Smooth muscle cell (in vitro differentiated cells): ENCODE measurements around the gene PACS1. TPM values are rescaled to one million over a fixed set of nuclear protein-coding genes. Genes with fewer than 3 reads are reported as not detected.

Experiments
- DNase-seq: peaks from one replicate; lab custom pipeline; 2025; ENCODE audit not compliant: unreplicated experiment; lab: John Stamatoyannopoulos, UW
- H2AFZ ChIP-seq: fragments of 200-600 bp; sonication (generic); 2 replicates; pipeline ENCODE4 v1.6.0; 2016; ENCODE audit warnings: antibody characterized with exemption, low read depth, mild to moderate bottlenecking
- H3F3A ChIP-seq: fragments of 200-600 bp; sonication (generic); 2 replicates; pipeline ENCODE4 v1.6.0; 2017; ENCODE audit warnings: antibody characterized with exemption, low read depth
- H3K27ac ChIP-seq: fragments of 200-600 bp; sonication (generic); 2 replicates; pipeline ENCODE4 v1.5.1; 2016; ENCODE audit warnings: low read depth, mild to moderate bottlenecking
- H3K27me3 ChIP-seq: fragments of 200-600 bp; sonication (generic); 2 replicates; pipeline ENCODE4 v1.6.1; 2016; ENCODE audit warnings: low read depth, mild to moderate bottlenecking
- H3K36me3 ChIP-seq: fragments of 200-600 bp; sonication (generic); 2 replicates; pipeline ENCODE4 v1.5.1; 2016; ENCODE audit warnings: low read depth
- H3K4me1 ChIP-seq: fragments of 200-600 bp; sonication (generic); 2 replicates; pipeline ENCODE4 v1.5.1; 2016; ENCODE audit warnings: low read depth
- H3K4me2 ChIP-seq: fragments of 200-600 bp; sonication (generic); 2 replicates; pipeline ENCODE4 v1.6.0; 2016; ENCODE audit warnings: mild to moderate bottlenecking
- H3K4me3 ChIP-seq: fragments of 200-600 bp; sonication (generic); 2 replicates; pipeline ENCODE4 v1.5.1; 2016; ENCODE audit warnings: mild to moderate bottlenecking
- H3K79me2 ChIP-seq: fragments of 200-600 bp; sonication (generic); 2 replicates; pipeline ENCODE4 v1.6.0; 2016; ENCODE audit warnings: low read depth, mild to moderate bottlenecking
- H3K9ac ChIP-seq: fragments of 200-600 bp; sonication (generic); 2 replicates; pipeline ENCODE4 v1.6.0; 2016; ENCODE audit warnings: low read depth
- H3K9me3 ChIP-seq: fragments of 200-600 bp; sonication (generic); replicated peaks from 2 replicates; pipeline ENCODE4 v1.5.1; 2016; ENCODE audit warnings: low read depth
- H4K20me1 ChIP-seq: fragments of 200-600 bp; sonication (generic); 2 replicates; pipeline ENCODE4 v1.6.0; 2016; ENCODE audit warnings: low read depth
- WGBS: methylation state at CpG from one replicate; pipeline ENCODE4 v1.1.7; 2016; ENCODE audit warnings: low lambda C conversion rate; 5-methylcytosine and 5-hydroxymethylcytosine counted together
- polyA plus RNA-seq: library from polyadenylated mRNA; unstranded; fragments of >200 nt; fragmentation: Nextera tagmentation; extraction: Ambion mirVana; gene quantifications from 2 replicates; pipeline ENCODE4 v1.2.1, GENCODE V29; 2016
- total RNA-seq: library from RNA; depleted of rRNA; stranded (reverse); fragments of >200 nt; gene quantifications from 2 replicates; pipeline ENCODE4 v1.2.3, GENCODE V29; 2014
- TF ChIP-seq, protein P1 (sequence below): fragments of 200-600 bp; sonication (generic); IDR thresholded peaks from 2 replicates; pipeline ENCODE4 v1.5.1; 2017; ENCODE audit warnings: borderline replicate concordance, mild to moderate bottlenecking, antibody characterized with exemption; ENCODE audit not compliant: insufficient read depth, poor library complexity, severe bottlenecking

Gene PACS1
- total and polyA plus RNA-seq, 2 experiments from 2014 or later = 87.6 to 140 TPM

DNA sequence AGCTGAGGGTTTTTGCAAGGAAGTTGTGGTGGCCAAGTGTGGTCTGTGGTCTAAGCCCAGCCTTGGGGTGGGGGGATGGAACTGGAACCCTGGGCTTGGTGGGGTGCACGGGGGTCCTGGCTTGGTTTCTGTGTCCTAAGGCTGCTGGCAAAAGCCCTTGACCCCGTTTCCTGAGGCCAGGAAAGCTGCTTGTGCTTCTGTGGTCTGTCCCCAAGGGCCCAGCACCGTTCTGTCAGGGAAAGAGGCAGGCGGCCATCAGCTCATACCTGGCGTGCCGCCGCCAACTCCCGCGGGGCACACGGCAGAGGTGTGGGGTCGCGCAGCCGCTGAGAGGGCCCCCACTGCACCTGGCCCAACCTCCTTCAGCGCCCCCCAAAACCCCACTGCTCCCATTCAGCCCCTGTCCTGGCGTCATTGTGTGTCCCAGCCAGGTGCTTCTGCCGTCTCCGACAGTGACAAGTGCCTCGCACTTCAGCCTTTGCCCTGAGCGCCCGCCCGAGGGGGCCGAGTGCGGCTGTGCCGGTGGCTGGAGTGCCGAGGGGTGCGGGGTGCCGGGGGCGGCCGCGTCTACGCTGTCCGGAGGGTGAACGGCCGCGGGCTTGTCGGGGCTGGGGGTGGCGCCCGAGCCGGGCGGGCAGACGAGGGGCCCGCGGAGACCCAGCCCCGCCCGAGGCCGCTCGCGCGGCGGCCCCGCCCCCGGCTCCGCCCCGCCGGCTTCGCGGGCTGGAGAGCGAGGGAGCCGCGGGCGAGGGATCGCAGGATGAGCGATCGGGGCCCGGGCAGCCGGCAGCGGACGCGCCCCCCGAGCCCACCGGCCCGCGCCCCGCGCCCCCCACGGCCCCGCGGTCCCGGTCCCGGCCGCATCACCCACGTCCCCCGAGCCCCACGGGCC, 207.6 kb downstream of the PACS1 start, which contains the start of gene CNIH2:
TSS of gene CNIH2 (plus strand) at position 705 of the 892 bp plus-strand sequence. CDS start 282 bp downstream, outside the sequence.
- H3K4me1 ChIP-seq = peaks cover 2% of the 10 kb centered on the region
- DNase-seq = no peak

DNA sequence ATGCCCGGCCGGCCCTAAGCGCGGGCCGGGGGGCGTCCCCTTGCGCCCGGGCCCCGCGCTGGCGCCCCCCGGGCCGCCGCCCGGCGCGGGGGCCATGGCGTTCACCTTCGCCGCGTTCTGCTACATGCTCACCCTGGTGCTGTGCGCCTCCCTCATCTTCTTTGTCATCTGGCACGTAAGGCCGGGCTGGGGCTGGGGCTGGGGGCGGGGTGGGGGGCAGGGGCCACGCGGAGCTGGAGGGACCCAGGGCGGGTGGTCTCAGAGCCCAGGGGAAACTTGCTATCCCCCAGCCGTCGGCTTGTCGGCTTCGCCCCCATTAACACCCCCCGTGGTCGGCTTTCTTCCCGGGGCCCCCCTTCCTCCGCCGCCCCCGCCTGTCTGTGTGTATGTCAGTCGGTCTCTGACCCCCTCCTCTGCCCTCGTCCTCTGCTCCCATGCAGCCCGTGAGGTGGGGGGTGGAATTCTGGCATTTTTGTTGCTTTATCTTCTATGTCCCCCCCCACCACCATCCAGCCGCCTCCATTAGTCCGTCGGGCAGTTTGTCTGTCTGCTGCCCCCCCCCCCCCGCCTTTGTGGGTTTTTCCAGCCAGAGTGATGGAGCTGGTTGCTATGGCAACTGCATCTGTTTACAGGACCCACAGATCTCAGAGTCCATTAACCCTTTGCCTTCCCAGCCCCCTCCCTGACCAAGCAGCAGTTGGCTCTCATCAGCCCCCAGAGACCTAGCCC, 208.5 kb downstream of the PACS1 start:
- Histone ChIP-seq H3K79me2 (no peaks in the 10 kb centered on the region), H3K9me3 (no peaks in the 10 kb centered on the region), H3K27ac (no peak overlapping the region), H3K36me3 (peaks cover 3% of the 10 kb centered on the region), H4K20me1 (peaks cover 32% of the 10 kb centered on the region), H3K9ac (no peak overlapping the region), H3K4me1 (peaks cover 4% of the 10 kb centered on the region), H2AFZ (no peak overlapping the region), H3F3A (peaks cover 6% of the 10 kb centered on the region), H3K4me2 (peak overlapping the region; percentile 87), H3K4me3 (peak overlapping the region; percentile 30), H3K27me3 (no peaks in the 10 kb centered on the region)
- WGBS = 4% methylated on average over 4 of the region's 45 CpGs
- TF ChIP-seq, protein P1, sequence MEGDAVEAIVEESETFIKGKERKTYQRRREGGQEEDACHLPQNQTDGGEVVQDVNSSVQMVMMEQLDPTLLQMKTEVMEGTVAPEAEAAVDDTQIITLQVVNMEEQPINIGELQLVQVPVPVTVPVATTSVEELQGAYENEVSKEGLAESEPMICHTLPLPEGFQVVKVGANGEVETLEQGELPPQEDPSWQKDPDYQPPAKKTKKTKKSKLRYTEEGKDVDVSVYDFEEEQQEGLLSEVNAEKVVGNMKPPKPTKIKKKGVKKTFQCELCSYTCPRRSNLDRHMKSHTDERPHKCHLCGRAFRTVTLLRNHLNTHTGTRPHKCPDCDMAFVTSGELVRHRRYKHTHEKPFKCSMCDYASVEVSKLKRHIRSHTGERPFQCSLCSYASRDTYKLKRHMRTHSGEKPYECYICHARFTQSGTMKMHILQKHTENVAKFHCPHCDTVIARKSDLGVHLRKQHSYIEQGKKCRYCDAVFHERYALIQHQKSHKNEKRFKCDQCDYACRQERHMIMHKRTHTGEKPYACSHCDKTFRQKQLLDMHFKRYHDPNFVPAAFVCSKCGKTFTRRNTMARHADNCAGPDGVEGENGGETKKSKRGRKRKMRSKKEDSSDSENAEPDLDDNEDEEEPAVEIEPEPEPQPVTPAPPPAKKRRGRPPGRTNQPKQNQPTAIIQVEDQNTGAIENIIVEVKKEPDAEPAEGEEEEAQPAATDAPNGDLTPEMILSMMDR = no peak
- no peak for DNase-seq

More for the DNA sequence above, 207.6 kb downstream of the PACS1 start, which contains the start of gene CNIH2:
- Histone ChIP-seq H3K9me3 (no peaks in the 10 kb centered on the region), H3K79me2 (no peaks in the 10 kb centered on the region), H3K4me3 (peak within 1 kb of the TSS; percentile 47), H3K27ac (no peak within 1 kb of the TSS), H2AFZ (no peak within 1 kb of the TSS), H3K4me2 (peak within 1 kb of the TSS; percentile 87), H3F3A (peaks cover 6% of the 10 kb centered on the region), H4K20me1 (peaks cover 29% of the 10 kb centered on the region), H3K27me3 (no peaks in the 10 kb centered on the region), H3K36me3 (peaks cover 3% of the 10 kb centered on the region), H3K9ac (no peak within 1 kb of the TSS)
- TF ChIP-seq, protein P1 = no peak
- 13% methylated on average over 23 of the region's 84 CpGs for WGBS

DNA sequence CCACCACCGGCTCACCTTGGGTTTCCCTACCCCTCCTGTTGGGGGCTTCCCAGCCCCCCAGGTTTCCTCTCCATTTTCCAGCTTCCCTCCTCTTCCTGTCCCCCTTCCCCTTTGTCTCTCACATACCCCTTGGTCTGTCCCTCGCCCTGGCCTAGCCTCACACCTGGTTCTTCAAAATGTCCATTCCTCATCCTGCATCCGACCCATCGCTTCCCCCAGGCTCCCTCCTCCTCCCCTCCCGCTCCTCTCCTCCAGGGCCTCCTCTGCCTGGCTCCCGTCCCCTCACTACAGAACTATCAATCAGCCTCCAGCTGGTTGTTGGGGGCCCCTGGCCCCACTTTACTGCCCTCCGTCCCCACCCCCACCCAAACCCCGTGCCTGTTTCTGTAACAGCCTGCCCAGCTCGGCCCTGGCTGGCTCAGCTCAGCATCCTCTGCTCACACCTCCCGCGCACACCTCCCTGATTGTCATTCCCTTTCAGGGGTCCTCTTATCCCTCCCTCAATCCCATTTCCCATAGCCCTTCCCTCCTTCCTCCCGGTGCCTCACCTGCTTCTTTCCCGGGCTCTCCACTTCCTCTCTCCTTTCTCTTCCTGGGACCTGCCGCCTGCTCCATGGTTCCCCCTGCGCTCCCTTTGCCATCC, 209.1 kb downstream of the PACS1 start:
- Histone ChIP-seq H3K4me2 (peak overlapping the region; percentile 87), H3K27ac (no peak overlapping the region), H3K9me3 (no peaks in the 10 kb centered on the region), H3K4me3 (no peak overlapping the region), H3K9ac (no peak overlapping the region), H3K79me2 (no peaks in the 10 kb centered on the region), H3F3A (peaks cover 2% of the 10 kb centered on the region), H3K36me3 (peaks cover under 1% of the 10 kb centered on the region), H2AFZ (no peak overlapping the region), H4K20me1 (peaks cover 33% of the 10 kb centered on the region), H3K27me3 (no peaks in the 10 kb centered on the region), H3K4me1 (peaks cover 4% of the 10 kb centered on the region)
- no peak for DNase-seq
- TF ChIP-seq, protein P1 = no peak
- 64% methylated on average over 11 of the region's 15 CpGs for WGBS
